ENCODE results near the gene BRMS1.
"Not testable (repeated sequence)": the region's sequence is repeated elsewhere in the genome, so short reads cannot be mapped to it uniquely, and the experiment has no call there.

Gene BRMS1

DNA sequence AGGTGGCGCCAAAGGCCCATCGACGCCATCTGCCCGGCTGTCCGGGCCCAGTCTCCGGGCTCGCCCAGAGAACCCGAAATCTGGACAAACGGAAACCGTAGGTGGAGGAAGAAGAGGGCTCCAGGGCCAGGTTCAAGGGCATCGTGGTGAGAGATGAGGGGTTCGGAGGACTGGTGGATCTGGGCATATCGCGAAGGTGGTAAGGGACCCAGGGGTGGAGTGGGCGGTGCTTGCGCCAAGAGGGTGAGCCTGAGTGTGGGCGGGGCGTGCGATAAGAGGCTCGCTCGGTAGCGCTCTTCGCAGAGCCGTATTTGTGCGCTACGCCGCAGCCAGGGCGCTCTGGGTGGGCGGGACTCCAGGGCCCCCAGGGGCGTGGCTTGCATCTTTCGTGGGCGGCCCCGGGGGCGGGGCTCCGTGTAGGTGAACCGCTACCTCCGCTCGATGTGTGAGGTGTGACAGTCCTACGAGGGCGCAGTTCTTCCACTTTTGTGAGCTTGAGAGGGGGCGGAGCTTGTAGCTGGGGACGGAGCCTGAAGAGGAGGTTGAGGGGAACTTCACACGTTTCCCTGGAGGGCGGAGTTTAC lies 32.8 kb downstream of the BRMS1 start:
- peak; percentile 90 to 96 for DNase-seq (ENCODE audit: low read depth in 1 of 2, low spot score in 1 of 2)

DNA sequence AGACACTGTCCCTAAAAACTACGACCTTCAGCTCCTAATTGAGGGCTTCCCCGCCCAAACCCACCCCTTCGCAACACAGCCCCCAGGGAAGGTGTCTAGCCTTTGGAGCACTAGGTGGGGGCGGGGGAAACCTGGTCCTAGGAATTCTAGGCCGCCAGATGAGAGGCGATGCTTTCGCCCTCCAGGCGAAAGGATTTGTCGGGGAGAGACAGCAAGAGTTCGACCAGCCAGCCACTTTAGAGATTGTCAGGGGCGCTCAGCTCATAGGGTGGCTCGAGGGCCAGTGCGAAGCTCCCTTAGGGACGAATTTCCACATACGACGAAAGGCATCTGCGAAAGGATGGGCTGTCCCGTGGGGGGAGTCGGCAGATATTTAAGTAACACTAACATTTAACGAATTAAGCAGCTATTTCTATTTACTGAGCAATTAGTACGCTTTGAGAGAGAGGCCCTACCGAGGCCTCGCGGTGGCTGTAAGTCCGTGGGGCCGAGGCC lies 33.4 kb downstream of the BRMS1 start:
- DNase-seq (ENCODE audit: low read depth in 1 of 2, low spot score in 1 of 2), result no peak

DNA sequence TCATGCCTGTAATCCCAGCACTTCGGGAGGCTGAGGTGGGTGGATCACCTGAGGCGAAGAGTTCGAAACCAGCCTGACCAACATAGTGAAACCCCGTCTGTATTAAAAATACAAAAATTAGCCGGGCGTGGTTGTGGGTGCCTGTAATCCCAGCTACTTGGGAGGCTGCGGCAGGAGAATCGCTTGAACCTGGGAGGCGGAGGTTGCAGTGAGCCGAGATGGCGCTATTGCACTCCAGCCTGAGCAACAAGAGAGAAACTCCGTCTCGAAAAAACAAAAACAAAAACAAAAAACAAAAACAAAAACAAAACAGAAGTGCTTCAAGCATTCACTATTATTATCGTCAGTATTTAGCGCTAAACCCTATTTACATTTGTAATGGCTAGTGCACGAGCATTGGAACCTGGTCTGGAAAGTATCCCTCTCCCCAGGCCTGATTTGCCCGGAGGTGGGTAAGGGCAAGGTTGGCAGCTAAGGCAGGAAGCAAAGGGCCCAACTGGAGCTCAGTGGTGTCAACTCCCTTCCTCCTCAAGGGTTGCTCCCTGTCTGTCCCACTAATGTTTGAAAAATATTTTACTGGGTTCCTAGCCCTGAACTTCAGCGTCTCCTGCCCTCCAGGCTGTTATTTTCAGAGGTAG lies 34.0 kb downstream of the BRMS1 start:
- DNase-seq (ENCODE audit: low read depth in 1 of 2, low spot score in 1 of 2), result not testable (repeated sequence)

DNA sequence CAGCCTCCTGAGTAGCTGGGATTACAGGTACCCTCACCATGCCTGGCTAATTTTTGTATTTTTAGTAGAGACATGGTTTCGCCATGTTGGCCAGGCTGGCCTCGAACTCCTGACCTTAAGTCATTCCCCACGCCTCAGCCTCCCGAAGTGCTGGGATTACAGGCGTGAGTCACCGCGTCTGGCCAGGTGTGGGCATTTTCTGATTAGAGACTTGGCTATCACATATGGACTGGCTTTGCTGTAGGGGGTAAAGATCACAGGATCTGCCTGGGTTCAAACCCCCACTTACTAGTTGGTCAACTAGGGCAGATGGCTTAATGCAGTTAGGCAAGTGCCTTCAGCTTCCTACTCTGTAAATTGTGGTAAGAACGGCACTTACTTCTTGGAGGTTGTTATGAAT lies 34.6 kb downstream of the BRMS1 start:
- DNase-seq (ENCODE audit: low read depth in 1 of 2, low spot score in 1 of 2), result no peak

DNA sequence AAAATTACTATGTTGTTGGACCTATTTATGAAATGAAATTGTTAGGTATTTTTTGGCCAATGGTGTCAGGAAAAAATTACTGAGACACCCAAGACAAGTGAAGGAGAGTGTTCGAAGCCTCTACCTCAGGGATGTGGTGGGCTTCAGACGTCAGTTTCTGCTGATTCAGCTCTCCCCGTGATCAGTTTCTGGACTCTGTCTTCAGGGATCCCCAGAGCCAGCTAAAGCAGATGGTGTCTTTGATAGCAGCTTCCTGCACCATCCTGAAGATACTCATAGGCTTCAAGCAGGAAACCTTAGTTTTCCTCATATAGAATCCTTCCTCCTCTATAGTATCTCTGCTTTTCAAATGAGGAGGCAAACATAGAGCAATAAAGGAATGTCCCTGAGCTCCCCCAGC lies 35.4 kb downstream of the BRMS1 start:
- no peak for DNase-seq (ENCODE audit: low read depth in 1 of 2, low spot score in 1 of 2)

DNA sequence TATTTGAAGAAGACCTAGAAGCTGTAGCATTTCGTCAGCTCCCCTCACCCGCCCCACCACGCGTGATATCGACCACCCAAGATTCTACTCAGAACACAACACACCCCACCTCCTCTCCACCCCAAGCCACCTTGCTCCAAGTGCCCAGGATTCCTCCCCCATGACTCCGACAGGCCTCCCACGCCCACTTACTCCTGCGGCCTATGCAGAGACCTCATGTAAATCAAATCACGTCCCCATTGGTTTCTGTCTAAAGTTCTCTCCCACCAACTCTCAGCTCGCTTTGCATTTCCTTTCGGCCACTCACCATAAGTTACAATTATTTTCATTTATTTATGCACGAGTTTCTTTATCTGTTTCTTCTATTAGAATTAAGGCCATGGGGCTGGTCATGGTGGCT lies 42.2 kb downstream of the BRMS1 start:
- DNase-seq (ENCODE audit: low read depth in 1 of 2, low spot score in 1 of 2), result no peak

DNA sequence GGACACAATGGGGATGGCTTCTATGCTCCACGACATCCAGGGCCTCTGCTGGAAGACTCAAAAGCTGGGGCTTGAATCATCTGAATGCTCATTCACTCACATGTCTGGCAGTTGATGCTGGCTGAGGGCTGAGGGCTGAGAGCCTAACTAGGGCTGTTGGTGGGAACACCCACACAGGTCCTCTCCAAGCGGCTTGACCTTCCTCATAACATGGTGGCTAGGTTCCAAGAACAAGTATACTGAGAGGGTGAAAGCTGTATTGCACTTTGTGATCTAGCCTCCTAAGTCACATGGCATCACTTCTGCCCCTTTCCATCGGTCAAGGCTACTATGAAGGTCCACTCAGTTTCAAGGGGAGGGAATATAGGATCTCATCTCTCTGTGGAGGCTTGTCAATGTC lies 45.7 kb downstream of the BRMS1 start:
- no peak for DNase-seq (ENCODE audit: low read depth in 1 of 2, low spot score in 1 of 2)

DNA sequence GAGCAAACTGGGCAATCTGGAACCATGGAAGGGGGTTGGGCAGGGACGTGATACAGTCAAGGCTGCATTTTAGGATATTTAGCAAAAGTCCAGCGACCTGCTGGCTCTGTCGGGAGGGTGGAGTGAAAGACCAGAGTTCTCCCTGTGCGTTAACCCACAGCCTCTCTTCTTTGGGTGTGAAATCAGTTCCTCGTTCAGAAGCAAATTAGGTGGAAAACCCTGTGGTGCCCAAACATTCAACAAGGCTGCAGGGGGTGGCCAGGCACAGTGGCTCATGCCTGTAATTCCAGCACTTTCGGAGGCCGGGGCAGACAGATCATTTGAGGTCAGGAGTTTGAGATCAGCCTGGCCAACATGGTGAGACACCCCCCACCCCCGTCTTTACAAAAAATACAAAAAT lies 47.3 kb downstream of the BRMS1 start:
- no peak for DNase-seq (ENCODE audit: low read depth in 1 of 2, low spot score in 1 of 2)

DNA sequence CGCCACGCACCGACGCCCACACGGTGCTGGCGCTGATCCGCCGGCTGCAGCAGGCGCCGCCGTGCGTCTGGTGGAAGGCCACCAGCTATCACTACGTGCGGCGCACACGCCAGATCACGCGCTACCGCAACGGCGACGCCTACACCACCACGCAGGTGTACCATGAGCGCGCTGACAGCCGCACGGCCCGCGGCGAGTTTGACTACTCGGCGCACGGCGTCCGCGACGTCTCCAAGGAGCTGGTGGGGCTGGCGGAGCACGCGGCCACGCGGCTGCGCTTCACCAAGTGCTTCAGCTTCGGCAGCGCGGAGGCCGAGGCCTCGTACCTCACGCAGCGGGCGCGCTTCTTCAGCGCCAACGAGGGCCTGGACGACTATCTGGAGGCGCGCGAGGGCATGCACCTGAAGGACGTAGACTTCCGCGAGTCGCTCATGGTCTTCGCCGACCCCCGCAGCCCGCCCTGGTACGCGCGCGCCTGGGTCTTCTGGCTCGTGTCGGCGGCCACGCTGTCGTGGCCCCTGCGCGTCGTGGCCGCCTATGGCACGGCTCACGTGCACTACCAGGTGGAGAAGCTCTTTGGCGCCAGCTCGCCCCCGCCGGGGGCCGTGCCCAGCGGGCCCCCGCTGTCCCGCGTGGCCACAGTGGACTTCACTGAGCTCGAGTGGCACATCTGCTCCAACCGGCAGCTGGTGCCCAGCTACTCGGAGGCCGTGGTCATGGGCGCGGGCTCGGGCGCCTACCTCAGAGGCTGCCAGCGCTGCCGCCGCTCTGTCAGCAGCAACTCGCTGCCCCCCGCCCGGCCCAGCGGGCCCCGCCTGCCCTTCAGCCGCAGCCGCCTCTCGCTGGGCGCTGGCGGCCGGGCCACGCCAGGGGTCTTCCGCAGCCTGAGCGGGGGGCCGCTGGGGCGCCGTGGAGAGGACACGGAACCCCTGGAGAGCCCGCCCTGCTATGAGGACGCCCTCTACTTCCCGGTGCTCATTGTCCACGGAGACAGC lies 50.0 kb downstream of the BRMS1 start:
- no peak for DNase-seq (ENCODE audit: low read depth in 1 of 2, low spot score in 1 of 2)

DNA sequence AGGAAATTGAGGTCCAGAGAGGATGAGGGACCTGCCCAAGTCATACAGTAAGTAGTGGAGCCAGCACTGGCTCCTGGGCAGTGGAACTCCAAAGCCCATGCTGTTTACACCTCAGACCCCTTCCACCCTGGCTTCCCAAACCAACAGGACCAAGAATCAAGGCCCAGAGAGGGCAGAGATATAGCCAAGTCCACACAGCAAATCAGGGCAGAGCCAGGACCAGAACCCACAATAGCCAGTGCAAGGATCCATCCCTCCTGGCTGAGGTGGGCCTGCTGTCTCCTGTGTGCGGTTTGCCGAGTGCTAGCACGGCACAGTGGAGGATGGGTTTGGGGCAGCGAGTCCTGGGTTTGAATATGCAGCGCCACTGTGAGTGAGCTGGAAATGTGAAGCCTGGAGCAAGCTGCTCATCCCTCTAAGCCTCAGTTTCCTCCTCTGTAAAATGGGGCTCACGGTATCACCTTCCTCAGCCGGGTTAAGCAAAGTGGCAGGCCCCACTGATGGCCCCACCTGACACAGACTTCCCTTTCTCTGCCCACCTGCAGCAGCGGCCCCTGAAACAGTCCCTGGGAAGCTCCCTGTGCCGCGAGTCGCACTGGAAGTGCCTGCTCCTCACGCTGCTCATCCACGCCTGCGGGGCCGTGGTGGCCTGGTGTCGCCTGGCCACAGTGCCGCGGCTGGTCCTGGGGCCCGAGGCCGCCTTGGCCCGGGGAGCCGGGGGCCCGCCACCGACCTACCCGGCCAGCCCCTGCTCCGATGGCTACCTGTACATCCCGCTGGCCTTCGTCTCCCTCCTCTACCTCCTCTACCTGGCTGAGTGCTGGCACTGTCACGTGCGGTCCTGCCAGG lies 50.9 kb downstream of the BRMS1 start:
- DNase-seq (ENCODE audit: low read depth in 1 of 2, low spot score in 1 of 2), result no peak

DNA sequence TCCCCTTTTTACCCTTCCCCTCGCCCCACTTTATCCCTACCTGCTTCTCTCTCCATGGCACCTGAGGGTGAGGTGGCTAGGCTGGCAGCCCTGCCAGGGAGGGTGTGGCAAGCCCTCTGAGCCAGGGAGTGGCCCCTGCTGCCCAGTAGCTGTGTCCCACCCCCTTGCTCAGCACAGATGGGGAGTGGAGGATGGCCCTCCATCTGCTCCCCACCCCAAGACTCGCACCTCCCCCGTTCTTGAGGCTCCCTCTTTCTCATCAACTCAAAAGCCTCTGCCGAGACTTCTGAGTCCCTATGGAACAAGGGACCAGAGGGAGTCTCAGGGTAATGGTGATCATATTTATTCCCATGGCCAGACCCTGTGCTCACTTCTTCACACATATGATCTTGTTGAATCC lies 51.6 kb downstream of the BRMS1 start:
- no peak for DNase-seq (ENCODE audit: low read depth in 1 of 2, low spot score in 1 of 2)

DNA sequence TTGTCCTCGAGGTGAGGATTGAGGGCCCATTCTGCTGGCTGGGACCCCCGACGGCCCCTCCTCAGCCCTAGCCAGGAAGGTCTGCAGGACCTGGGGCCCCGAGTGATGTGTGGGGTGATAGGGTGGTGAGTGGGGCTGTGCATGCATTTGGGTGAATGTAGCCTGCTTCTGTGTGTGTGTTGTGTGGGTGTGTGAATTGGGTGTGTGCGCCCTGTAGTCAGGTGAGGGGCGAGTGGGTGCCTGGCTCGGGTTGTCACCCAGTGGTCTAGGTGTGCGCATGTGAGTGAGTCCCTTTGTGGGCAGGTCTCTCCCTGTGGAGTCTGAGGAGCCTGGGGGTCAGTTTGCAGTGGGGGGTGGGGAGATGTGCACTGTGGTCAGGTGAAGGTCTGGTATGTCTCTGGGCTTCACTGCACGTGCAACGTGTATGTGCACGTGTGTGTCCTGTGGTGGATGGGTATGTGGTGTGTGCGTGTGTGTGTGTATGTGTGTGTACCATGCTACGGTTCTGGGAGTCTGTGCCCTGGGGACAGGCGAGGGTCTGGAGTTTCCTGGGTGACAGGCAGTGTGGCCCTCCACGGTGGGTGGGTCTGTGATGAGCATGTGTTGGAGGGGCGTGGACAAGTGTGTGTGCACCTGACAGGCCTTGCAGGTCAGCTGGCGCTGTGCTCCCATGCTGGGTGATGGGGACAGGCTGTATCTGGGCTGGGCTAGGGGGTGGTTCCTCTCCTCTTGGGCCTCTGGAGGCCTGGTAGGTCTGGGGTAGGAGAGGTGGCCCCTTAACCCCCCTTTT lies 52.2 kb downstream of the BRMS1 start:
- DNase-seq (ENCODE audit: low read depth in 1 of 2, low spot score in 1 of 2), result no peak

DNA sequence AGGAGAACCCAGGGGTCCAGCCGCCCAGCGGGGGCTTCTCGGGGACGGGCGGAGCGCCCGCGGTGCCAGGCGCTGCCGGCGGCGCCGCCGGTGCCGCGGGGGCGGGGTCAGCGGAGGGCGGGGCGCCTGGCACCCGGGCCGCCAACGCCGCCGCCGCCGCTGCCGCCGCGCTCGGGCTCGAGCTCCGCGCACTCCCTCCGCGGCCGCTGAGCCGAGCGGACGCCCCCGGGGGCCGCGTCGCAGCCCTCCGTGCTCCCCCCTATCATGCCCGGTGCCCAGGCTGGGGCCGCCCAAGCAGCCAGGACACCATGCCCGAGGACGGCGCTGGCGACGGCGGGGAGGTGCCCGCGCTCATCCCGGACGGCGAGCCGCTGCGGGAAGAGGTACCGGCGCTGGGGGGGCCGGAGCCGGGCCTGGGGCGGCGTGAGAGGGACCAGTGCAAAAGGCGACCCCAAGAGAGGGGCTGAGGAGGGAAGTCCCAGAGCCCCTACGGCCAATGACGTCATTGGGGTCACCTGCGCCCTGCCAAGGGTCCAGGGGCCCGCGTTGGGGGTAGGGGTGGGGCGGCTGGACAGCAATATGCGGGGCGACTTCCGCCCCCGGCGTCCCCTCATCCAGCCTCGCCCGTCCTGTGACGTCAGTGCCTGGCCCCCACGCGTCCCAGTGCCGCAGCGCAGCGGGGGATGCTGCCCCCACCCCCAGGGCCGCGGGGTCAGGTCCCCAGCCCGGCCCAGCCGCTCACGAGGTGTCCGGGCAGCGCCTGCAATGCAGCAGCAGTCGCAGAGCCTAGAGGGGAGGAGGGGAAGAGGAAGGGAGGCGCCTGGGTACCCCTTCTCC lies 53.0 kb downstream of the BRMS1 start, which contains the start of gene TMEM151A:
TSS of gene TMEM151A (plus strand) at position 189 of the 837 bp plus-strand sequence. CDS start at position 309, 120 bp downstream.
- DNase-seq (ENCODE audit: low read depth in 1 of 2, low spot score in 1 of 2), result no peak

DNA sequence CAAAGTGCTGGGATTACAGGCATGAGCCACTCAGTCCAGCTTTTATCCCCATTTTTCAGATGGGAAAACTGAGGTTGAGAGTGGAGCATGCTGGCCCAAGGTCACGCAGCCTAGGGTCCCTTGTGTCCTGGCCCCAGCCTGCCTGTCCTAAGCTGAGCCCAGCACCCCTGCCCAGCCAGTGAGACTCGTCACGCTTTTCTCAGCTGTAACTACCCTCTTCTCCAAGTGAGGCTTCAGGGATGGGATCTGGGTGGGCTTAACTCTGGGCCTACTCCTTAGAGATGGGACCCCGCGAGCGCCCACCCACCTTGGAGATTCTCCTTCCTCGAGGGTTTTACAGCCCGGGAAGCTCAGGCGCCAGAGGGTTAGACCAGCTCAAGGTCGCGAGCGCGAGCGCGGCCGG lies 53.6 kb downstream of the BRMS1 start:
- no peak for DNase-seq (ENCODE audit: low read depth in 1 of 2, low spot score in 1 of 2)

DNA sequence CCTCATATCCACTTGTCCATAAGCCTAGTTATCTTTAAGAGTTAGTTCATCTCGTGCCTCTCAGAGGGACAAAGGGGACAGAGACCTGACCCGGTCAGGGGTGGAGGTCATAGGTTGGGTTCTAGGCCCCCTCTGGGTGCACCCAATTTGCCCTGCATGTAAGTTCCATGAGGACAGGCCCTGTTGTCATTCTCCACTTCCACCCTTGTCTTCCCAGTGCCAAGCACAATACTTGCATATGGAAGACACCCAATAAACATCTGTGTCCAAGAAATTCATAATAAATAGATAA lies 54.6 kb downstream of the BRMS1 start:
- no peak for DNase-seq (ENCODE audit: low read depth in 1 of 2, low spot score in 1 of 2)

DNA sequence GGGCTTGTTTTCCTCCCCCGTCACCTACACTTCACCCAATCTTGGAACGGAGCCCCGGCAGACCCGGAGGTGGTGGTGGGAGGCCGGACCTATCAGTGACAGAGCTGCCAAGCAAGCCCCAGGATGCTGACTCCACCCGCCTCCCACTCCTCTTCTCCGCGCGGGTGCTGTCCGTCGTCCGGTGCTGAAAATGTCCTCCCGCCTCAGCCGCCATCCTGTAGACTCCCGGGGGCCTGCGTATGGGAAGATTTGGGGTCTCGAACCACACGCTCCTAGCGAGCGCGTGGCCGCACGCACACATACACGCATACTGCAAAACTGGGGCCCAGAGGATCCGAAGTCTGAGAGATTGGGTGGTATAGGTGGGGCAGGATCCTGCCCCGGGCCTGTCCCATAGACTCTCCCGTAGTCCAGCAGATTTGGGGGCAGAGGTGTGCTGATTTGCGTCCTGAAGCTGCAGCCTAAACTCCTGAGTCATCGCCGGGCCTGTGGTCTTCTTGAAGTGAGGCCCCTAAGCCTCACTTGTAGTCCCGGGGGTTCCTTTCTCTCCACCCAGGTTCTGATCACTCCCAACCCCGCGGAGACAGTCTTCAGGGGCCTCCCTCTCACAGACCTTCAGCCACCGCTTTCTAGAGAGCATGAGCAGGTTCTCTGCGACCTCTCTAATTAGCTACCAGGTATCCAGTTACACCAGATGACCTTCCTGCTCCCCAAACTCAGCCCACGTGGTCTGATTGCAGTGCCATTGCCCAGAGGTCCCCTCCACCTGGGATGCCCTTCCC lies 55.2 kb downstream of the BRMS1 start:
- DNase-seq (ENCODE audit: low read depth in 1 of 2, low spot score in 1 of 2), result peak in 1 of 2 donors; percentile 70

DNA sequence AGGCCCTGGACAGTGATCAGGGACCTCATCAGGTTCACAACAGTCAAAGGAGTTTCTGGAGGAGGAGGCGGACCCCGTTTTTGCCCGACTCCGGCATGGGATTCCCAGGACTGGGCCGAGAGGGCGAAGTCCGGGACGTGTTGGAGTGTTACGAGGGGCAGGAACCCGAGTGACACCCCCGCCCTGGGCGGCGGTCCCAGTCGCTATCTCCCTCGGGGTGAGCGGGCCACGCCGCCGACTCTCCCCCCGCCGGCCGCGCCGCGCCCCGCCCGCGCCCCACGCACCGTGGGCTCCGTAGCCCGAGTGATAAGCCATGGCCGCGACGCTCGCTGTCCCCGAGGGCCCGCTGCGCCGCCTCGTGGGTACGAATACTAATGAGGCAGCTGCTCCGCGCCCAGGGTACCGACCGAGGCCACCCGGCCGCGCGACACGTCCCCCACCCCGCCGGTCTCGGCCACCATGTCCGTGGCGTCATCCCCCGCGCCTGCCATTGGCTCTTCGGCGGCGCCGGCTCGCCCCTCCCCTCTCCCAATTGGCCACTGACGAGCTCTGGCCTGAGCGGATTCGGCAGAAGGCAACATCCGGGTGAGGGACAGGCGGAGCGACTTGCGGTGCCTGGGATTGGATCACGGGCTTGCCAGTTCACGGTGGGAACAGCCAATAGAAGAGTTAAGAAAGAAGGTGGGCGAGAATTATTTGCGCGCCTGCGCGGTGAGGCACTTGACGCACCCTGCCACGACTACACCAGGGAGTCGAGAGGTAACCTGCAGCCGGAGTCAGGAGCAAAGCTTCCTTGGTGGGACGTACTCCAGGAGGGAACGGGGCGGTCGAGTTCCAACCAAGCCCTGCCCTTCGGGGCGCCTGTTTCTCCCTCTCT lies 56.0 kb downstream of the BRMS1 start, which contains the start of gene YIF1A:
TSS of gene YIF1A (minus strand) at position 473 of the 877 bp plus-strand sequence. CDS start at position 315, 158 bp downstream.
- DNase-seq (ENCODE audit: low read depth in 1 of 2, low spot score in 1 of 2), result peak; percentile 94 to 96
